Liver (tissue), 3 donors: ENCODE results near the gene IQSEC2.

Experiments
- RAD21 ChIP-seq, 2 donors: IDR thresholded peaks; 2 replicates each; pipeline ENCODE4 v1.6.1; 2016; ENCODE audit warnings: antibody characterized with exemption in 2 of 2, mild to moderate bottlenecking in 2 of 2
- TF ChIP-seq, protein P1 (sequence below): fragments of 150-350 bp; IDR thresholded peaks from 2 replicates; pipeline ENCODE4 v1.5.1; 2017; ENCODE audit warnings: improper control_type of control experiment, low read depth, low read length; ENCODE audit not compliant: missing input control
- TF ChIP-seq, protein P2 (sequence below): IDR thresholded peaks from 2 replicates; pipeline ENCODE4 v1.6.1; 2016; ENCODE audit warnings: antibody characterized with exemption, mild to moderate bottlenecking
- donor health status: healthy.
- donor health status: healthy.

- TF ChIP-seq, protein P1, sequence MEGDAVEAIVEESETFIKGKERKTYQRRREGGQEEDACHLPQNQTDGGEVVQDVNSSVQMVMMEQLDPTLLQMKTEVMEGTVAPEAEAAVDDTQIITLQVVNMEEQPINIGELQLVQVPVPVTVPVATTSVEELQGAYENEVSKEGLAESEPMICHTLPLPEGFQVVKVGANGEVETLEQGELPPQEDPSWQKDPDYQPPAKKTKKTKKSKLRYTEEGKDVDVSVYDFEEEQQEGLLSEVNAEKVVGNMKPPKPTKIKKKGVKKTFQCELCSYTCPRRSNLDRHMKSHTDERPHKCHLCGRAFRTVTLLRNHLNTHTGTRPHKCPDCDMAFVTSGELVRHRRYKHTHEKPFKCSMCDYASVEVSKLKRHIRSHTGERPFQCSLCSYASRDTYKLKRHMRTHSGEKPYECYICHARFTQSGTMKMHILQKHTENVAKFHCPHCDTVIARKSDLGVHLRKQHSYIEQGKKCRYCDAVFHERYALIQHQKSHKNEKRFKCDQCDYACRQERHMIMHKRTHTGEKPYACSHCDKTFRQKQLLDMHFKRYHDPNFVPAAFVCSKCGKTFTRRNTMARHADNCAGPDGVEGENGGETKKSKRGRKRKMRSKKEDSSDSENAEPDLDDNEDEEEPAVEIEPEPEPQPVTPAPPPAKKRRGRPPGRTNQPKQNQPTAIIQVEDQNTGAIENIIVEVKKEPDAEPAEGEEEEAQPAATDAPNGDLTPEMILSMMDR, result no peak
- TF ChIP-seq, protein P2, sequence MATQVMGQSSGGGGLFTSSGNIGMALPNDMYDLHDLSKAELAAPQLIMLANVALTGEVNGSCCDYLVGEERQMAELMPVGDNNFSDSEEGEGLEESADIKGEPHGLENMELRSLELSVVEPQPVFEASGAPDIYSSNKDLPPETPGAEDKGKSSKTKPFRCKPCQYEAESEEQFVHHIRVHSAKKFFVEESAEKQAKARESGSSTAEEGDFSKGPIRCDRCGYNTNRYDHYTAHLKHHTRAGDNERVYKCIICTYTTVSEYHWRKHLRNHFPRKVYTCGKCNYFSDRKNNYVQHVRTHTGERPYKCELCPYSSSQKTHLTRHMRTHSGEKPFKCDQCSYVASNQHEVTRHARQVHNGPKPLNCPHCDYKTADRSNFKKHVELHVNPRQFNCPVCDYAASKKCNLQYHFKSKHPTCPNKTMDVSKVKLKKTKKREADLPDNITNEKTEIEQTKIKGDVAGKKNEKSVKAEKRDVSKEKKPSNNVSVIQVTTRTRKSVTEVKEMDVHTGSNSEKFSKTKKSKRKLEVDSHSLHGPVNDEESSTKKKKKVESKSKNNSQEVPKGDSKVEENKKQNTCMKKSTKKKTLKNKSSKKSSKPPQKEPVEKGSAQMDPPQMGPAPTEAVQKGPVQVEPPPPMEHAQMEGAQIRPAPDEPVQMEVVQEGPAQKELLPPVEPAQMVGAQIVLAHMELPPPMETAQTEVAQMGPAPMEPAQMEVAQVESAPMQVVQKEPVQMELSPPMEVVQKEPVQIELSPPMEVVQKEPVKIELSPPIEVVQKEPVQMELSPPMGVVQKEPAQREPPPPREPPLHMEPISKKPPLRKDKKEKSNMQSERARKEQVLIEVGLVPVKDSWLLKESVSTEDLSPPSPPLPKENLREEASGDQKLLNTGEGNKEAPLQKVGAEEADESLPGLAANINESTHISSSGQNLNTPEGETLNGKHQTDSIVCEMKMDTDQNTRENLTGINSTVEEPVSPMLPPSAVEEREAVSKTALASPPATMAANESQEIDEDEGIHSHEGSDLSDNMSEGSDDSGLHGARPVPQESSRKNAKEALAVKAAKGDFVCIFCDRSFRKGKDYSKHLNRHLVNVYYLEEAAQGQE, result no peak
- TF ChIP-seq RAD21 (IDR thresholded peaks at IDR 0.05), result no peak
These were observed 25.6 kb downstream of the IQSEC2 start for GRCh38 chrX:53255738-53256191.
